GM12878 (cell line): ENCODE data around the gene MAN2A2. TPM values are rescaled to one million over a fixed set of nuclear protein-coding genes. Genes with fewer than 3 reads are reported as not detected.

Source experiments
- BACH1 ChIP-seq: fragments of 450-650 bp; IDR thresholded peaks from 2 replicates; pipeline ENCODE4 v1.6.1; 2017; ENCODE audit warnings: mild to moderate bottlenecking, borderline replicate concordance
- BCL11A ChIP-seq: IDR thresholded peaks from 2 replicates; pipeline ENCODE4 v1.6.1; 2011; ENCODE audit warnings: low read depth, low read length
- BHLHE40 ChIP-seq, 2 experiments: fragments of 450-650 bp in 1 of 2; IDR thresholded peaks; 2 replicates each; pipeline ENCODE4 v1.6.1; 2011 to 2017; ENCODE audit warnings: low read depth in 2 of 2, borderline replicate concordance in 1 of 2, improper control_type of control experiment in 1 of 2, low read length in 1 of 2, mild to moderate bottlenecking in 1 of 2
- CBX3 ChIP-seq: fragments of 200-600 bp; sonication (generic); IDR thresholded peaks from 2 replicates; pipeline ENCODE4 v1.6.1; 2016; ENCODE audit warnings: low read depth, borderline replicate concordance
- CEBPB ChIP-seq, 2 experiments: fragments of 150-350 bp in 1 of 2; IDR thresholded peaks; 2 replicates each; pipeline ENCODE4 v1.6.1; 2012 to 2014; ENCODE audit warnings: low read depth in 2 of 2, low read length in 2 of 2, borderline replicate concordance in 1 of 2, inconsistent platforms in 1 of 2
- E2F4 ChIP-seq: IDR thresholded peaks from 2 replicates; pipeline ENCODE4 v1.6.1; 2012; ENCODE audit warnings: low read depth, low read length, improper control_type of control experiment
- EGR1 ChIP-seq, 2 experiments: IDR thresholded peaks; 1 replicate in 1 of 2; 2 replicates in 1 of 2; pipeline ENCODE4 v1.6.1; 2011 to 2012; ENCODE audit warnings: low read depth in 2 of 2, low read length in 2 of 2, borderline replicate concordance in 1 of 2, mild to moderate bottlenecking in 1 of 2, moderate library complexity in 1 of 2
- ELK1 ChIP-seq: IDR thresholded peaks from 2 replicates; pipeline ENCODE4 v1.6.1; 2012; ENCODE audit warnings: low read depth, low read length, improper control_type of control experiment
- GATAD2B ChIP-seq: fragments of 450-650 bp; conservative IDR thresholded peaks from 2 replicates; pipeline ENCODE4 v1.6.1; 2017; ENCODE audit warnings: low read depth, mild to moderate bottlenecking, moderate library complexity
- HDAC6 ChIP-seq: fragments of 200-600 bp; sonication (generic); IDR thresholded peaks from one replicate; pipeline ENCODE4 v1.8.0; 2017; ENCODE audit warnings: antibody characterized with exemption; ENCODE audit not compliant: unreplicated experiment
- LARP7 ChIP-seq: fragments of 450-650 bp; IDR thresholded peaks from 2 replicates; pipeline ENCODE4 v1.6.1; 2017; ENCODE audit warnings: mild to moderate bottlenecking
- RBBP5 ChIP-seq: fragments of 200-600 bp; sonication (generic); conservative IDR thresholded peaks from 2 replicates; pipeline ENCODE4 v1.6.1; 2016
- RUNX3 ChIP-seq: IDR thresholded peaks from 2 replicates; pipeline ENCODE4 v1.6.1; 2012; ENCODE audit warnings: low read length, inconsistent platforms
- SMAD1 ChIP-seq: fragments of 450-650 bp; IDR thresholded peaks from 2 replicates; pipeline ENCODE4 v1.6.1; 2018; ENCODE audit warnings: mild to moderate bottlenecking, low read depth; ENCODE audit not compliant: partially characterized antibody
- SUPT20H ChIP-seq: IDR thresholded peaks from 2 replicates; pipeline ENCODE4 v1.6.1; 2011; ENCODE audit warnings: low read depth, mild to moderate bottlenecking, low read length, moderate library complexity, borderline replicate concordance; ENCODE audit not compliant: control insufficient read depth
- TAF1 ChIP-seq: IDR thresholded peaks from 2 replicates; pipeline ENCODE4 v1.6.1; 2011; ENCODE audit warnings: mild to moderate bottlenecking, low read depth, low read length, borderline replicate concordance
- ZSCAN29 ChIP-seq: fragments of 450-650 bp; IDR thresholded peaks from 2 replicates; pipeline ENCODE4 v1.6.1; 2017; ENCODE audit warnings: mild to moderate bottlenecking, moderate library complexity
- ZZZ3 ChIP-seq: IDR thresholded peaks from 2 replicates; pipeline ENCODE4 v1.6.1; 2011; ENCODE audit warnings: low read depth; ENCODE audit not compliant: control insufficient read depth, insufficient read length
- polyA plus RNA-seq, 11 experiments: library from polyadenylated mRNA; depleted of rRNA in 4 of 11; unstranded in 6 of 11; stranded (reverse) in 5 of 11; fragments of >200 nt; fragmentation: Nextera tagmentation in 4 of 11; fragmentation: Illumina TruSeq in 1 of 11; extraction: Ambion mirVana in 4 of 11; extraction: Trizol in 1 of 11; gene quantifications; 1 replicate in 1 of 11; 2 replicates in 10 of 11; pipeline versions ENCODE4 v1.2.1 to v1.2.3, GENCODE V29; 2011 to 2016; ENCODE audit warnings: inconsistent platforms in 2 of 11, missing spikeins in 2 of 11, low read depth in 1 of 11
- total RNA-seq, 4 experiments: library from RNA; depleted of rRNA in 3 of 4; stranded (reverse); fragments of >200 nt in 3 of 4; fragmentation: Illumina TruSeq in 1 of 4; extraction: Trizol in 1 of 4; gene quantifications; 2 replicates each; pipeline versions ENCODE4 v1.2.1 to v1.2.3, GENCODE V29; 2013 to 2021
- TF ChIP-seq, protein P1 (sequence below): fragments of 150-350 bp; IDR thresholded peaks from 2 replicates; pipeline ENCODE4 v1.6.1; 2016; ENCODE audit warnings: low read depth, low read length
- TF ChIP-seq, protein P2 (sequence below): fragments of 450-650 bp; IDR thresholded peaks from 2 replicates; pipeline ENCODE4 v1.6.1; 2017; ENCODE audit warnings: mild to moderate bottlenecking, moderate library complexity

The MAN2A2 gene
- total and polyA plus RNA-seq, 10 of the 15 experiments (the other 5 are each of a cell fraction or from before 2014, with no cell fraction given): 4.2 to 79.4 (median 23.2) TPM

DNA sequence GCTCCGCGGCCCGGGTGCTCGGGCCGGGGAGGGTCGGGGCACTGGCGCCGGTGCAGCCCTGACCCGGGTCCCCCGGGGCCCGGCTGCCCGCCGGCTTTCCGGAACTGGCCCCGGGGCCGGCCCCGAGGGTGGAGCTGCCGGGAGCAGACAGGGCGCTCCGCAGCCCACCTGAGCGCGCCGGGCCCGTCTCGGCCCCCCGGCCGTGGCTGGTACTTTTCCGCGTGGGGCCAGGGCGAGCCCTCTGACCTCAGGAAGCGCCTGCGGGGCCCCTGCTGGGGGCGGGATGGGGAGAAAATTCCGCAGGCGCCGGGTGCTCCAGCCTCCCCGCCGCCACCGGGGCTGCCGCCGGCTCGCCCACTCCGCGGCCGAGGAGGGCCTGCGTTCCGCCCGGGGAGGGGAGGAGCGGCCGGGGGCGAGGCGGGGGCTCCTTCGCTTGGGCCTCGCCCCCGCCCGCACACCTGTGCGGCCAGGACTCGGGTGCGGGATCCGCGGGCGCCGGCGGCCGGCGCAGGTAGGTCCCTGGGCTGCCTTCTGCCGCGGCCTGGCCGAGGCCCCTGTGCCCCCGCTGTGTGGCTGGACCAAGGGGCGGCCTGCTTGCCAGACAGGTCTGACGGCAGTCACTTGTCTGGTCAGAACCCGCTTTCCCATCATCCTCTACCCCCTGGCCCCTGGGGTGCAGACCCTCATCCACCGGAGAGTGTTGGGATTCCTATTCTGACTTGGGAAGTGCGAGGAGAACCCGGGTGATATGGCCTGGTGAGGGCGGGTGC is 31.2 kb upstream of the MAN2A2 start (continued):
- TF ChIP-seq, protein P1, sequence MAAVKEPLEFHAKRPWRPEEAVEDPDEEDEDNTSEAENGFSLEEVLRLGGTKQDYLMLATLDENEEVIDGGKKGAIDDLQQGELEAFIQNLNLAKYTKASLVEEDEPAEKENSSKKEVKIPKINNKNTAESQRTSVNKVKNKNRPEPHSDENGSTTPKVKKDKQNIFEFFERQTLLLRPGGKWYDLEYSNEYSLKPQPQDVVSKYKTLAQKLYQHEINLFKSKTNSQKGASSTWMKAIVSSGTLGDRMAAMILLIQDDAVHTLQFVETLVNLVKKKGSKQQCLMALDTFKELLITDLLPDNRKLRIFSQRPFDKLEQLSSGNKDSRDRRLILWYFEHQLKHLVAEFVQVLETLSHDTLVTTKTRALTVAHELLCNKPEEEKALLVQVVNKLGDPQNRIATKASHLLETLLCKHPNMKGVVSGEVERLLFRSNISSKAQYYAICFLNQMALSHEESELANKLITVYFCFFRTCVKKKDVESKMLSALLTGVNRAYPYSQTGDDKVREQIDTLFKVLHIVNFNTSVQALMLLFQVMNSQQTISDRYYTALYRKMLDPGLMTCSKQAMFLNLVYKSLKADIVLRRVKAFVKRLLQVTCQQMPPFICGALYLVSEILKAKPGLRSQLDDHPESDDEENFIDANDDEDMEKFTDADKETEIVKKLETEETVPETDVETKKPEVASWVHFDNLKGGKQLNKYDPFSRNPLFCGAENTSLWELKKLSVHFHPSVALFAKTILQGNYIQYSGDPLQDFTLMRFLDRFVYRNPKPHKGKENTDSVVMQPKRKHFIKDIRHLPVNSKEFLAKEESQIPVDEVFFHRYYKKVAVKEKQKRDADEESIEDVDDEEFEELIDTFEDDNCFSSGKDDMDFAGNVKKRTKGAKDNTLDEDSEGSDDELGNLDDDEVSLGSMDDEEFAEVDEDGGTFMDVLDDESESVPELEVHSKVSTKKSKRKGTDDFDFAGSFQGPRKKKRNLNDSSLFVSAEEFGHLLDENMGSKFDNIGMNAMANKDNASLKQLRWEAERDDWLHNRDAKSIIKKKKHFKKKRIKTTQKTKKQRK: no peak
- TF ChIP-seq BACH1 (no peak; the same call in 1 of the 2 replicates), TAF1 (no peak), GATAD2B (peak; percentile 23; the same call in 1 of the 2 replicates), HDAC6 (no peak), ZSCAN29 (no peak), LARP7 (peak; percentile 45; the same call in 1 of the 2 replicates), SUPT20H (no peak), E2F4 (no peak), RUNX3 (no peak), CEBPB (IDR thresholded peaks at IDR 0.05; ENCODE audit: borderline replicate concordance in 1 of 2, low read depth in 2 of 2, low read length in 2 of 2) (no peak), SMAD1 (no peak), EGR1 (IDR thresholded peaks at IDR 0.05; ENCODE audit: borderline replicate concordance in 1 of 2, low read depth in 2 of 2, low read length in 2 of 2) (peak in 1 of 2 experiments; percentile 50; a peak in 1 of 3 replicates), RBBP5 (no peak), CBX3 (no peak), ZZZ3 (no peak), ELK1 (no peak), BHLHE40 (IDR thresholded peaks at IDR 0.05; ENCODE audit: borderline replicate concordance in 1 of 2, low read depth in 2 of 2, low read length in 1 of 2) (0 out of 4 replicates have a peak, but pooled peaks of 1 of the 2 experiments have one; percentile 25), BCL11A (no peak)
- TF ChIP-seq, protein P2, sequence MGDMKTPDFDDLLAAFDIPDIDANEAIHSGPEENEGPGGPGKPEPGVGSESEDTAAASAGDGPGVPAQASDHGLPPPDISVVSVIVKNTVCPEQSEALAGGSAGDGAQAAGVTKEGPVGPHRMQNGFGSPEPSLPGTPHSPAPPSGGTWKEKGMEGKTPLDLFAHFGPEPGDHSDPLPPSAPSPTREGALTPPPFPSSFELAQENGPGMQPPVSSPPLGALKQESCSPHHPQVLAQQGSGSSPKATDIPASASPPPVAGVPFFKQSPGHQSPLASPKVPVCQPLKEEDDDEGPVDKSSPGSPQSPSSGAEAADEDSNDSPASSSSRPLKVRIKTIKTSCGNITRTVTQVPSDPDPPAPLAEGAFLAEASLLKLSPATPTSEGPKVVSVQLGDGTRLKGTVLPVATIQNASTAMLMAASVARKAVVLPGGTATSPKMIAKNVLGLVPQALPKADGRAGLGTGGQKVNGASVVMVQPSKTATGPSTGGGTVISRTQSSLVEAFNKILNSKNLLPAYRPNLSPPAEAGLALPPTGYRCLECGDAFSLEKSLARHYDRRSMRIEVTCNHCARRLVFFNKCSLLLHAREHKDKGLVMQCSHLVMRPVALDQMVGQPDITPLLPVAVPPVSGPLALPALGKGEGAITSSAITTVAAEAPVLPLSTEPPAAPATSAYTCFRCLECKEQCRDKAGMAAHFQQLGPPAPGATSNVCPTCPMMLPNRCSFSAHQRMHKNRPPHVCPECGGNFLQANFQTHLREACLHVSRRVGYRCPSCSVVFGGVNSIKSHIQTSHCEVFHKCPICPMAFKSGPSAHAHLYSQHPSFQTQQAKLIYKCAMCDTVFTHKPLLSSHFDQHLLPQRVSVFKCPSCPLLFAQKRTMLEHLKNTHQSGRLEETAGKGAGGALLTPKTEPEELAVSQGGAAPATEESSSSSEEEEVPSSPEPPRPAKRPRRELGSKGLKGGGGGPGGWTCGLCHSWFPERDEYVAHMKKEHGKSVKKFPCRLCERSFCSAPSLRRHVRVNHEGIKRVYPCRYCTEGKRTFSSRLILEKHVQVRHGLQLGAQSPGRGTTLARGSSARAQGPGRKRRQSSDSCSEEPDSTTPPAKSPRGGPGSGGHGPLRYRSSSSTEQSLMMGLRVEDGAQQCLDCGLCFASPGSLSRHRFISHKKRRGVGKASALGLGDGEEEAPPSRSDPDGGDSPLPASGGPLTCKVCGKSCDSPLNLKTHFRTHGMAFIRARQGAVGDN: no peak
